ENCODE measurements around the gene AVPR2. TPM values are rescaled to one million over a fixed set of nuclear protein-coding genes. Genes with fewer than 3 reads are reported as not detected.

AVPR2 gene
- total RNA-seq, 4 donors from 2014 or later = 1.1 to 2.8 (median 2.6) TPM; not detected in 1

GRCh38 chrX:153867671-153868070 is 36.8 kb upstream of the AVPR2 start:
- Histone ChIP-seq H3K4me1 (no peaks in the 10 kb centered on the region), H3K9me3 (no peaks in the 10 kb centered on the region), H3K4me3 (replicated peaks in 1 of 3) (no peak overlapping the region), H3K27me3 (no peaks in the 10 kb centered on the region), H3K27ac (no peak overlapping the region), H3K36me3 (no peaks in the 10 kb centered on the region)
- WGBS, 2 donors = 69 to 93% methylated on average over 4 to 6 of the region's 13 CpGs
- intact Hi-C loops (cut with DNase I) = no loop called here
- no peak for TF ChIP-seq CTCF (IDR thresholded peaks at IDR 0.05)
- DNase-seq = no peak

- TF ChIP-seq CTCF (IDR thresholded peaks at IDR 0.05) = no peak
- no peak for TF ChIP-seq POLR2A (IDR thresholded peaks at IDR 0.05)
- Histone ChIP-seq H3K4me1 (no peaks in the 10 kb centered on the region), H3K27me3 (no peaks in the 10 kb centered on the region), H3K27ac (no peak overlapping the region), H3K9me3 (no peaks in the 10 kb centered on the region), H3K36me3 (no peaks in the 10 kb centered on the region), H3K4me3 (replicated peaks in 1 of 3) (no peak overlapping the region)
- no peak for DNase-seq
- WGBS, 2 donors = 87 to 93% methylated on average over 3 to 11 of the region's 26 CpGs
- intact Hi-C loops (cut with DNase I) = no loop called here
These were observed 35.6 kb upstream of the AVPR2 start for GRCh38 chrX:153868576-153869472.

- Histone ChIP-seq H3K4me3 (replicated peaks in 1 of 3) (no peak overlapping the region), H3K36me3 (no peaks in the 10 kb centered on the region), H3K27ac (no peak overlapping the region), H3K4me1 (no peaks in the 10 kb centered on the region), H3K9me3 (no peaks in the 10 kb centered on the region), H3K27me3 (no peaks in the 10 kb centered on the region)
- TF ChIP-seq CTCF (IDR thresholded peaks at IDR 0.05) = no peak
- TF ChIP-seq POLR2A (IDR thresholded peaks at IDR 0.05) = no peak
- WGBS, 2 donors = 90 to 100% methylated on average over 3 to 13 of the region's 31 CpGs
- no peak for DNase-seq
- intact Hi-C loops (cut with DNase I) = loop anchor here (10.0 kb wide), 1 partner anchor 65 kb away; the partner anchor contains the start of gene NAA10
These were observed 34.8 kb upstream of the AVPR2 start for GRCh38 chrX:153869473-153870287.

- Histone ChIP-seq H3K36me3 (no peaks in the 10 kb centered on the region), H3K27me3 (no peaks in the 10 kb centered on the region), H3K9me3 (no peaks in the 10 kb centered on the region), H3K27ac (no peak overlapping the region), H3K4me1 (no peaks in the 10 kb centered on the region), H3K4me3 (replicated peaks in 1 of 3) (no peak overlapping the region)
- WGBS, 2 donors = no CpG with 5 or more reads among the region's 11 CpGs
- TF ChIP-seq CTCF (IDR thresholded peaks at IDR 0.05) = no peak
- no peak for TF ChIP-seq POLR2A (IDR thresholded peaks at IDR 0.05)
- intact Hi-C loops (cut with DNase I) = loop anchor here (10.0 kb wide), 1 partner anchor 65 kb away; the partner anchor contains the start of gene NAA10
- DNase-seq = no peak
These were observed 34.2 kb upstream of the AVPR2 start for GRCh38 chrX:153870288-153870690.
